Measurements from ENCODE around the gene RHOC. TPM values are rescaled to one million over a fixed set of nuclear protein-coding genes. Genes with fewer than 3 reads are reported as not detected.

Gene RHOC
- total RNA-seq, 2 donors from 2014 or later: 272 to 373 TPM

- H3K36me3 ChIP-seq: no peaks in the 10 kb centered on the region
- H3K27ac ChIP-seq: peak overlapping the region; percentile 67 to 75
- TF ChIP-seq, protein P1, sequence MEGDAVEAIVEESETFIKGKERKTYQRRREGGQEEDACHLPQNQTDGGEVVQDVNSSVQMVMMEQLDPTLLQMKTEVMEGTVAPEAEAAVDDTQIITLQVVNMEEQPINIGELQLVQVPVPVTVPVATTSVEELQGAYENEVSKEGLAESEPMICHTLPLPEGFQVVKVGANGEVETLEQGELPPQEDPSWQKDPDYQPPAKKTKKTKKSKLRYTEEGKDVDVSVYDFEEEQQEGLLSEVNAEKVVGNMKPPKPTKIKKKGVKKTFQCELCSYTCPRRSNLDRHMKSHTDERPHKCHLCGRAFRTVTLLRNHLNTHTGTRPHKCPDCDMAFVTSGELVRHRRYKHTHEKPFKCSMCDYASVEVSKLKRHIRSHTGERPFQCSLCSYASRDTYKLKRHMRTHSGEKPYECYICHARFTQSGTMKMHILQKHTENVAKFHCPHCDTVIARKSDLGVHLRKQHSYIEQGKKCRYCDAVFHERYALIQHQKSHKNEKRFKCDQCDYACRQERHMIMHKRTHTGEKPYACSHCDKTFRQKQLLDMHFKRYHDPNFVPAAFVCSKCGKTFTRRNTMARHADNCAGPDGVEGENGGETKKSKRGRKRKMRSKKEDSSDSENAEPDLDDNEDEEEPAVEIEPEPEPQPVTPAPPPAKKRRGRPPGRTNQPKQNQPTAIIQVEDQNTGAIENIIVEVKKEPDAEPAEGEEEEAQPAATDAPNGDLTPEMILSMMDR (IDR thresholded peaks at IDR 0.05): peak; percentile 92 to 98 (median 96)
- TF ChIP-seq POLR2A (IDR thresholded peaks at IDR 0.05): no peak
- peak; percentile 63 for TF ChIP-seq POLR2AphosphoS5 (IDR thresholded peaks at IDR 0.05)
- peak; percentile 88 for DNase-seq (ENCODE audit: low spot score)
- H3K27me3 ChIP-seq (replicated peaks; ENCODE audit: insufficient read depth): no peaks in the 10 kb centered on the region
- H3K4me1 ChIP-seq (replicated peaks): peaks cover 4% of the 10 kb centered on the region
- intact Hi-C loops (cut with DNase I): loop anchor here (1.0 to 10.0 kb wide), 4 partner anchors 241 to 961 kb away; partner anchors contain the start of genes LRIG2 and SLC16A1
- H3K9me3 ChIP-seq: no peaks in the 10 kb centered on the region
- peak overlapping the region; percentile 52 to 65 for H3K4me3 ChIP-seq
- 16% methylated on average over 13 of the region's 13 CpGs for WGBS
Measured at GRCh38 chr1:112716133-112716720, 9.3 kb upstream of the RHOC start.

GRCh38 chr1:112715264-112716053 lies 8.5 kb upstream of the RHOC start, which contains the start of gene PPM1J:
TSS of gene PPM1J (minus strand) at chr1:112715332. CDS start at chr1:112715301, 31 bp downstream.
- Histone ChIP-seq H3K9me3 (no peaks in the 10 kb centered on the region), H3K4me1 (replicated peaks) (peaks cover 4% of the 10 kb centered on the region), H3K27ac (peak within 1 kb of the TSS; percentile 67 to 75), H3K36me3 (no peaks in the 10 kb centered on the region), H3K4me3 (peak within 1 kb of the TSS; percentile 52 to 65), H3K27me3 (replicated peaks; ENCODE audit: insufficient read depth) (no peaks in the 10 kb centered on the region)
- peak; percentile 73 for TF ChIP-seq POLR2A (IDR thresholded peaks at IDR 0.05)
- TF ChIP-seq, protein P1 (IDR thresholded peaks at IDR 0.05): peak in 1 of 4 experiments; percentile 20
- TF ChIP-seq POLR2AphosphoS5 (IDR thresholded peaks at IDR 0.05): peak; percentile 80
- intact Hi-C loops (cut with DNase I): loop anchor here (1.0 to 10.0 kb wide), 4 partner anchors 242 to 962 kb away; partner anchors contain the start of genes LRIG2 and SLC16A1
- WGBS: 1% methylated on average over 33 of the region's 51 CpGs
- peak; percentile 96 for DNase-seq (ENCODE audit: low spot score)

DNA sequence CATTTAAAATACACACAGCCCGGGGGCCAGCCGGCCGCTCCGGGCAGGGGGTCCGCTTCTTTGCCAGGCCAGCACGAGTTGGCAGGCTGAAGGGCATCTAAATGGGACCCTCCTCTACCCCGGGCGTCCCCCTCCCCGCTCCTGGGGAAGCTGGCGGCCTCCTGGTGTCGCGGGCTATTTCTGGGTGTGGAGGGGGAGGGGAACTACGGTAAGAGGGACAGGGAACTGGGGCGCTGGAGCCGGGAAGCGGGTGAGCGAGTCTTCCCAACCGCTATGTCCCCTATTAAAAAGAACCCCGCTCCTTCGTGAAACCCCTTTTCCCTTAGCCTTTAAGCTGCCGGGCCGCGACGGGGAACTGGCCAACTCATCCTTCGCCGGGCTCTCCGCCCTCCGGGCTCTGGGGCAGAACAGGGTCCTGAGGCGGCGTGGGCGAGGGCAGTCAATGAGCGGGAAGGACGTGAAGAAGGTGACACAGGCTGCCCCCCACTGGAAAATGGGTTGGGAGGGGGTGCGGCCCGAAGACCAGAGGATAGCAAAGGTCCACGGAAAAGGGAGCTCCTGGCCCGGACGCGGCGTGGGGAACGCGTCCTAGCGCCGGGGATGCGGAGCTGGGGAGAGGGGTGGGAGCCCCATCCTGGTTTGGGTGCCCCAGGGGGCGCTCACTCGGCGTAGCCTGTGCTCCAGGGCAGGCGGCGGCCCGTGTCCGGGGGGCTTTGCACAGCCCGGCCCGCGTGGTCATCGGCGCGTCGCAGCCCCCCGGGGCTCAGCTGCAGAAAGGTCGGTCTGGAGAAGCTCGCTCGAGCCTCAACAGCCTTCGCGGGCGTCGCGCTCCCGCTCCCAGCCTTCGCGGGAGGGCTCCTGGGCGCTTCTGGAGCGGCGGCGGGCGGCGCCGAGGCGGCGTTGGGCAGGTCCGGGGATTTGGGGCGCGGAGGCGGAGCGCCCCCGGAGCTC lies 7.7 kb upstream of the RHOC start:
- intact Hi-C loops (cut with DNase I): loop anchor here (5.0 to 10.0 kb wide), 3 partner anchors 243 to 963 kb away; partner anchors contain the start of genes LRIG2 and SLC16A1

More for the DNA sequence above, 7.7 kb upstream of the RHOC start:
- H3K27me3 ChIP-seq (replicated peaks; ENCODE audit: insufficient read depth): no peaks in the 10 kb centered on the region
- H3K9me3 ChIP-seq: no peaks in the 10 kb centered on the region
- TF ChIP-seq, protein P1 (IDR thresholded peaks at IDR 0.05): peak in 1 of 4 experiments; percentile 9
- TF ChIP-seq POLR2A (IDR thresholded peaks at IDR 0.05) (peak; percentile 50), POLR2AphosphoS5 (IDR thresholded peaks at IDR 0.05) (no peak)
- H3K36me3 ChIP-seq: no peaks in the 10 kb centered on the region
- peak overlapping the region; percentile 67 to 75 for H3K27ac ChIP-seq
- H3K4me3 ChIP-seq: peak overlapping the region; percentile 52 to 65
- 1% methylated on average over 41 of the region's 86 CpGs for WGBS
- no peak for DNase-seq (ENCODE audit: low spot score)
- peaks cover 4% of the 10 kb centered on the region for H3K4me1 ChIP-seq (replicated peaks)

Data from prostate gland (tissue), 2 donors.